ENCODE data around the gene TH.
A peak's percentile ranks its signal among the peaks of the same experiment; 100 is the strongest.

DNA sequence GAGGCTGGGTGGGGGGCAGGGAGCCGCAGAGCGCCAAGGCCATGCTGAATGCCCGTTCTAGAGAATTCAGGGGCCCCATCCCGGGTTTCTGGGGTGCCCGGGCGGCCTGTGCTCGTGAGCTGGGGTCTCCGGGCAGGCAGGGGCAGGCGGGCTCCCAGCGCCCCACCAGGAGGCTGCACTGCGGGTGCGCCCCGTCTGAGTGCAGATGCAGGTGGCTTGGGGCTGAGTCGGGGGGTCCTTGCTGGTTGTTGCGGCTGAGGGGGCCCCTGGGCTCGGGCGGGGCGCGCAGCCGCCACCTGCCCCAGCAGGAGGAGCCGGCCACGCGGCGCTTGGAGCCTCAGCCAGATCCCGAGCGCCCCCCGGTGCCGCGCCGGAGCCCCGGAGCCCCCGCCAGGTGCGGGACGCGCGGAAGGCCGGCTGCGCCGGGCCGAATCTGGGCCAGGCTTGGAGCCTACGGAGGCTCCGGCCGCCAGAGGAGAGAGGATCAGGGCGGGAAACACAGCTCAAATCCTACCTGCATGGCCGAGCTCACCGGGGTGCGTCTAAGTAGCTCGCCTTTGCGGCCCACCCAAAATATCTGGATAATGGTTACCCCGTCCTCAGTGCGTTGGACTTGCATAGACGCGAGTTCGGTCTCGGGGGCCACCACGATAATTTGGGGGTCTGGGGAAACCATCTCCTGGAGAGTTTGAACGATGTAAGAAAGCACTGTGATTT is 31.8 kb downstream of the TH start:
- no peak for TF ChIP-seq ZNF331 (CRISPR knock-in tag; IDR thresholded peaks at IDR 0.05; ENCODE audit: low read depth)
- TF ChIP-seq, protein P1, sequence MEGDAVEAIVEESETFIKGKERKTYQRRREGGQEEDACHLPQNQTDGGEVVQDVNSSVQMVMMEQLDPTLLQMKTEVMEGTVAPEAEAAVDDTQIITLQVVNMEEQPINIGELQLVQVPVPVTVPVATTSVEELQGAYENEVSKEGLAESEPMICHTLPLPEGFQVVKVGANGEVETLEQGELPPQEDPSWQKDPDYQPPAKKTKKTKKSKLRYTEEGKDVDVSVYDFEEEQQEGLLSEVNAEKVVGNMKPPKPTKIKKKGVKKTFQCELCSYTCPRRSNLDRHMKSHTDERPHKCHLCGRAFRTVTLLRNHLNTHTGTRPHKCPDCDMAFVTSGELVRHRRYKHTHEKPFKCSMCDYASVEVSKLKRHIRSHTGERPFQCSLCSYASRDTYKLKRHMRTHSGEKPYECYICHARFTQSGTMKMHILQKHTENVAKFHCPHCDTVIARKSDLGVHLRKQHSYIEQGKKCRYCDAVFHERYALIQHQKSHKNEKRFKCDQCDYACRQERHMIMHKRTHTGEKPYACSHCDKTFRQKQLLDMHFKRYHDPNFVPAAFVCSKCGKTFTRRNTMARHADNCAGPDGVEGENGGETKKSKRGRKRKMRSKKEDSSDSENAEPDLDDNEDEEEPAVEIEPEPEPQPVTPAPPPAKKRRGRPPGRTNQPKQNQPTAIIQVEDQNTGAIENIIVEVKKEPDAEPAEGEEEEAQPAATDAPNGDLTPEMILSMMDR (conservative IDR thresholded peaks at IDR 0.05; ENCODE audit: low read depth in 2 of 2): peak in 1 of 2 experiments; percentile 23; a peak in 2 of 4 replicates
- no peak for TF ChIP-seq POLR2AphosphoS5 (IDR thresholded peaks at IDR 0.05; ENCODE audit: low read depth)
- TF ChIP-seq EZH2 (IDR thresholded peaks at IDR 0.05; ENCODE audit: low read depth, unreplicated experiment): peak; percentile 97
- no peak for TF ChIP-seq NANOG (IDR thresholded peaks at IDR 0.05; ENCODE audit: borderline replicate concordance)
- no peak for TF ChIP-seq REST (IDR thresholded peaks at IDR 0.05; ENCODE audit: unreplicated experiment)
- peak; percentile 91 for TF ChIP-seq EZH2phosphoT487 (IDR thresholded peaks at IDR 0.05; ENCODE audit: unreplicated experiment)
- TF ChIP-seq JUNB (IDR thresholded peaks at IDR 0.05; ENCODE audit: unreplicated experiment): no peak
- TF ChIP-seq STAT1 (IDR thresholded peaks at IDR 0.05; ENCODE audit: unreplicated experiment): no peak
- no peak for TF ChIP-seq ZNF114 (CRISPR knock-in tag; IDR thresholded peaks at IDR 0.05)
- no peak for TF ChIP-seq CREB1 (CRISPR knock-in tag; IDR thresholded peaks at IDR 0.05; ENCODE audit: low read depth)

Data from GM23338 (cell line).